DMS153 (cell line): ENCODE results near the gene COBL.

ENCODE experiments used
- DNase-seq: peaks from one replicate; lab custom pipeline; 2025; lab: John Stamatoyannopoulos, UW

COBL gene, protein sequence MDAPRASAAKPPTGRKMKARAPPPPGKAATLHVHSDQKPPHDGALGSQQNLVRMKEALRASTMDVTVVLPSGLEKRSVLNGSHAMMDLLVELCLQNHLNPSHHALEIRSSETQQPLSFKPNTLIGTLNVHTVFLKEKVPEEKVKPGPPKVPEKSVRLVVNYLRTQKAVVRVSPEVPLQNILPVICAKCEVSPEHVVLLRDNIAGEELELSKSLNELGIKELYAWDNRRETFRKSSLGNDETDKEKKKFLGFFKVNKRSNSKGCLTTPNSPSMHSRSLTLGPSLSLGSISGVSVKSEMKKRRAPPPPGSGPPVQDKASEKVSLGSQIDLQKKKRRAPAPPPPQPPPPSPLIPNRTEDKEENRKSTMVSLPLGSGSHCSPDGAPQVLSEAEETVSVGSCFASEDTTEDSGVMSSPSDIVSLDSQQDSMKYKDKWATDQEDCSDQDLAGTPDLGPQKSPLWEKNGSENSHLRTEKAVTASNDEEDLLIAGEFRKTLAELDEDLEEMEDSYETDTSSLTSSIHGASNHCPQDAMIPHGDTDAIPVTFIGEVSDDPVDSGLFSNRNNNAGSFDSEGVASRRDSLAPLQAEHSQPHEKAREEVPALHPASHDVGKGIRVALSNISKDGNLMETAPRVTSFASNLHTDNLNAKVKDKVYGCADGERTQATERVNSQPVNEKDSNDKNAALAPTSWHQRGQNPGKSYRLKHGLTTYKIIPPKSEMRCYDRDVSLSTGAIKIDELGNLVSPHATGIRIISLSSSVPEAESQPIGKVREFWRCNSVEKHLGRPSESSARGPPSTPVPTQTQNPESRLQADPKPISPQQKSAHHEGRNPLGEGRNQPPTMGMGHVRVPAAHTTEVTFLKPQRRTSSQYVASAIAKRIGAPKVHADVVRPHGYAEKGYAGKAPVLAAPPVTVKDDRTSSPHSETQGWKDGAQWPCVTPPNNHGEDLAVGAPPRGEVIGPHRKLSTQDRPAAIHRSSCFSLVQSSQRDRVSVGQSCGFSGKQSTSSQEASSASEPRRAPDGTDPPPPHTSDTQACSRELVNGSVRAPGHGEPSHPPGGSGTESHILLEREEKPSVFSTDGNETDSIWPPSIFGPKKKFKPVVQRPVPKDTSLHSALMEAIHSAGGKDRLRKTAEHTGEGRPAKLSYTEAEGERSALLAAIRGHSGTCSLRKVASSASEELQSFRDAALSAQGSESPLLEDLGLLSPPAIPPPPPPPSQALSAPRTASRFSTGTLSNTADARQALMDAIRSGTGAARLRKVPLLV

DNA sequence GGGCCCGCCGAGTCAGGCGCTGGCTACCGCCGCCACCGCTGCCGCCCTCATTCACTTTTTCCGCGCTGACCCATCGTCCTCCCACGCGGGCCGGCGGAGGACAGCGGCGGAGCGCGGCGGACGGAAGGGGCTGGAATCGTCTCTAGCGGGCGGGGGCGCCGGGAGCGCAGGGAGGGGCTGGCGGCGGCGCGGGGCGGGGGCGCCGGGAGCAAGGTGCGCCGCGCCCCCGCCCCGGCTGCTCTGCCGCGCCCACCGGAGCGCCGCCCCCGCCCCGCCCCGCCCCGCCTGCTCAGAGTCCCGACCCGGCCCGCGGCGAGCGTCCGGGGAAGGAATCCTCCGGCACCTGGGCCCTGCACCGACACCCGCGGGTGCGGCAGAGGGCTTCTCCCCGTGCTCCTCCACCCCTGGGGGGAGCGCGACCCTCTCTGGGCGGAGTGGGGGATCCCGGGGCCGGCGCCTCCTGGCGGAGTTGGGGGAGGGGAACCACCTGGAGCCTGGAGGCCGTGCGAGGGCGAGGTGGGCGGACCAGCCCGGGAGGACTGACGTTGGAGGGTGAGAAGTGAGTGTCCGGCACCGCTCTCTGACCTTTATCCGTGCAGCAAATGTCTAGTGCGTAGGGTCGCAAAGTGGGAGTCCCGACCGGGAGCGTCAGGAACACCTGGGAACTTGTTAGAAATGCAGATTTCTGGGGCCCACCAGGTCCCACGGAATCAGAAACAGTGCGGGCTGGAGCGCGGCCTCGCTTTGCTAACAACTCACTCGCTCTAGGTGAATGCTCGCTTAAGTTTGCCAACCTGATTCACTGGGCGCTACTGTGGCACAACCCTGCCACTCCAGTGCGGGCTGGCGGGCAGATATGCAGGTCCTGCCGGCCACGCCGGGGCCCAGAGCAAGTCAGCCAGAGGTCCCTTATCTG, at the start of gene COBL:
Gene COBL (minus strand): TSS at position 144 of the 916 bp plus-strand sequence. CDS start 176 bp downstream, outside the sequence.
- peak; percentile 36 for DNase-seq

DNA sequence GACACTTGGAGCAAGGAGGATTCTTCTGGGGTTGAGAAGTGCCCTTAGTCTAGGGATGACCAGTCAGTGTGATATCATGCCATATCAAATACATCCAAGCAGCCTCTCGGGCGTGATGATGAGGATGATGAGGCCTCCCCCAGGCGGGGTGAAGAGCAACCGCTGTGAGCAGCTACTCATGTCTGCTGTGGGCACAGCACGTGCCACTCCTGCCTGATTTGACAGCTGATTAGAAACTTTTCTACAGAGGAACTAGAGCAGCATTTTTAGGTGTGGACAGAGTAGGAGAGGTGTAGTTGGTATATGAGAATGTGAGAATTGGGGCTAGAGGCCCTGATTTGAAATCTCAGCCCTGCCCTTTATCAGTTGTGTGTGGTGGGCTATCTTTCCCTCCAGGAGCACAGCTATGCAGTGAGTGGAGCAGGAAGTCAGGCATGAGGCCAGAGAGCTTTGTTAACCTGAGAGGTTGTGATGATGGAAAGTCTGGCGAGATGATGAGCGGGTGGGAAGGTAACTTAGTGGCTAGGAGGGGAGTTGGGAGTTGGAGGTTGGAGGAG, 49.6 kb upstream of the COBL start:
- DNase-seq, result no peak

DNA sequence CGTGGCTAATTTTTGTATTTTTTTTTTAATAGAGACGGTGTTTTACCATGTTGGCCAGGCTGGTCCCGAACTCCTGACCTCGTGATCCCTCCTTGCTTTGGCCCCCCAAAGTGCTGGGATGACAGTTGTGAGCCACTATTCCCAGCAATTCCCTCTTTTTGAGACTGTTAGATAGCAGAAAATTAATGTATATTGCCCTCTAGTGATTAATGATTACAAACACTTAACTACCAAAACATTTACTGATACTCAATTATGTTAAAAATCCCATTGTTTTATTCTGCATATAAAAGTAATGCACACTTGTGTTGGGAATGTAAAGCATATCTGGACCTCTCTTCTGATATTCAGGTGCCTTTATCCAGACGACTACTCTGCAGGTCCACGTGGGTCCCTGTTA, 41.2 kb upstream of the COBL start:
- no peak for DNase-seq

DNA sequence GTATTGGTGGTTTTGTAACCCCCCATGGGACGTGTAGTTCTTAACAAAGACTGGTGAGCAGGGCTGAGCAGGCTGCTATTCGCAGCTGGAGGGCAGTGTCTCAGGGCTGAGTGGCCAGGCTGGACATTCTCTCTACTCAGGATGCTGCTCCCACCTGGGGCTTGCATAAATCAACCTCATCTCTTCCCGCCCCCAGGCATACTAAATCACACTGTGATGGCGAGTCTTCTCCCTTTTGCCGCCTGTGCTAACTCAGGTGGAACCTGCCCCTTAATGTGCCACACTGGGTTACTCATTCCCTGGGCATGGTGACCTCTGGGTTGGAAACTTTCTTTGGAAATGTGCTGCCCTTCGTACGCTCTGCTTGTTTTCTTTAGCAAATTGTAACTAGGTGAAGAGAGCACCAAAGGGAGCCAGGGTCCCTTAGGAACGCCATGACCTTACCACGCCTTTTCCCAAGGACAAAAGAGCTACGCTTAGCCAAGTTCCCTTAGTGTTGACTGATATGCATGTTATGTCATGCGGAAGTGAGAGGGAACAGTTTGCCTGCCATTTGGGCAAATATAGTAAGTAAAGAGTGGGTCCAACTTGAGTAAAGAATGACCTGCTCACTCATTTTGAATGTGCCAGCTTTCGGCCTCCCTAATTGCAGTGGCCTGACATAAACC, 40.4 kb upstream of the COBL start:
- no peak for DNase-seq

DNA sequence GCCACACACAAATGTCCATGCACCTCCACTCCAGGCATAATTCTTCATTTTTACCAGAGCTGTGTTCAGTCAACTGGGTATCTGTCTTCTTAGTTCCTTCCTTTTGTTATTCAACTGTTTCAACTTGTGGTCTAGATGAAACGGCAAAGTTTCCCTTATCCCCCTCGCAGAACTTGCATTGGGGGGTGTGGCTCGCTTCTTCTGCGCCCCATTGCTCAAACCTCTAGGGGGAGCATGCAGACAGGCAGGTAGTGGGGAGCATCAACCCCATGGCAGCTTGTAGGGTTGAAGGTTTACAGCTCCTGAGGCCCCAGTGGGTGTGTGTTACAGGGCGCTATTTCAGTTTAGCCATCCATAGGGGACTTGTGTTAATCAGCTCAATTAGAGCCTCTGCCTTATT, 38.3 kb upstream of the COBL start:
- DNase-seq, result no peak

DNA sequence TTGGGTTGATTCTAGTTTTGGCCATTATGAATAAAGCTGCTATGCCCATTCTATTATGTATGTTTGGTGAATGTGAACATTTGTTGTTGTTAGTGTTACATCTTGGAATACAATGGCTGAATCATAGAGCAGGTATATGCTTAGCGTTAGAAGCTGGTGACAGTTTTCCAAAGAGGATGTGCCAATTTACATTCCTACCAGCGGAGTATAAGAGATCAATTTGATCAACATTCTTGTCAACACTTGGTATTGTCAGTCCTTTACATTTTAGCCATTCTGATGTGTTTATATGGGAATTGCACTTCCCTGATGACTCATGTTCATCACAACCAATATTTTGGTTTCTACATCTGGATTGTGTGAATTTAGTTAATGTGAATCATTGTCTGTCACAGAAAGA, 37.8 kb upstream of the COBL start:
- DNase-seq, result no peak

DNA sequence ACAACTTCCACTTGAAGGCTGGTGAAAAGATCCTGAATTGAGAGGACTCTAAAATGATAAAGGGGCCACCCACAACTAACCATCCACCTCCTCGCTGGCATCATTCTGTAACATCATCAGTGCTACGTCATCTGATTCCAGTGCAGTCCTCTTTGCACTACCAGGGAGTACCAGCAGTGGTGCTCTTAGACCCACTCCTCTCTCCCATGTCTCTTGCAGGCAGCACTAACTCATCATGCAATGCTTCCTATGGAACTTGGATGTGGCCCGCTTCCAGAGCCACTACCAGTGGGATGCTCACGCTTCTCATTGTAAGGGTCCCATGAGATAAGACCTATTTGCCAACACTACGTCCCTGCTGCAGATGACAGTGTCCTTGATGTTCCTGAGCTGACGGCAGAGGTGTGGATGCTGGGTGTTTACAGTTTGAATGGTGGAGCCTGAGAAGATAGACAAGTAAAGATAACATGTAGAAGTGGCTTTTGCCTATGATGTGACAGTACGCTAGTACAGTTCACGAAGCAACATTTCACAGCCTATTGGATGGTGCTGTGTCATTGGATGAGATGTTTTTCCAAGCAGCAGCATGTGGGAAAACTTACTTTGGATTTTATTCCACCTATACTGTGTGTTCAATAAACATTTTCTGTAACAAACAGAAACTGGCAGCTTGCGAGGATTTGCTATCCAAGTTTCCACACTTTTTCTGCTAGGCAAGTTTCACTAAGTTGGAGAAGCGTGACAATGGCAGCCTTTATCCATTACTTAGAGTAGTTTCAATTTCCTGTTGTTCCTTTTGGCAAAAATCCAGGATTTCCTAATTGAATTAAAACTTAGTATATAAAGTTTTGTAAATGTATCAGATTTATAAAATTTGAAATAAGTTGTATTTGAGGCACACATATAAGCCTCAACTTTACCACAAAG, 35.8 kb upstream of the COBL start:
- DNase-seq, result no peak

DNA sequence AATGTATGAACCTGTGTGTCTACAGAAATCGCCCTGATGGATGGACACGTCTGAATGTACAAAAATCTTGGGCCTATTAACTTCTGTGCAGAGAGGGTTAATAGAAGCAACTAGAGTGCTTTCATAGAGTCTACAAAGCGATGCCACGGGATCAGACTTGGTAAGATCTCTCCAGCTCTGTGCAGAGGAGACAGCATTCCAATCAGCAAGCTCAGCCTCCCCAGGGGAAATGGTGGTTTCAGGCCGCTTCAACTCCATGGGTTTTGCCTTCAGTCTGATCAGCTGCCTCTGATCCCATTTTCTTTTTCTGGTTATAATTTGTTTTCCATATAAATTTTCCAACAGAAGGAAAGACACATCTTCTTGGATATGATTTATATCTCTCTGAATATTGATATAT, 35.1 kb upstream of the COBL start:
- no peak for DNase-seq

DNA sequence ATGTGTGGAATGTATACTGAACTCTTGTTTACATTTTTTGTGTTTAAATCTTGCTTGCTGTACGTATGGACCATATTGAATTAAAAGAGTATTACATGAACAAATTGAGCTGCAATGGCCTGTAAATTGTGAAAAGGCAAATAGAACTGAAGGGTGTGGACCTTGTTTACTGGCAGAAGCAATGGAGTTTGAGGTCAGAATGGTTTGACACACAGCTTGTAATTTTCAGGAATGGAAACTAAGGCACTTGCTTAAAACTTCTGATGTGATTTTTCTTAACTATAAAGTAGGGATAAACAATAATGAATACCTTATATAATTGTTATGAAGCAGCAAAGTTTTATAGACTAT, 33.9 kb upstream of the COBL start:
- no peak for DNase-seq

DNA sequence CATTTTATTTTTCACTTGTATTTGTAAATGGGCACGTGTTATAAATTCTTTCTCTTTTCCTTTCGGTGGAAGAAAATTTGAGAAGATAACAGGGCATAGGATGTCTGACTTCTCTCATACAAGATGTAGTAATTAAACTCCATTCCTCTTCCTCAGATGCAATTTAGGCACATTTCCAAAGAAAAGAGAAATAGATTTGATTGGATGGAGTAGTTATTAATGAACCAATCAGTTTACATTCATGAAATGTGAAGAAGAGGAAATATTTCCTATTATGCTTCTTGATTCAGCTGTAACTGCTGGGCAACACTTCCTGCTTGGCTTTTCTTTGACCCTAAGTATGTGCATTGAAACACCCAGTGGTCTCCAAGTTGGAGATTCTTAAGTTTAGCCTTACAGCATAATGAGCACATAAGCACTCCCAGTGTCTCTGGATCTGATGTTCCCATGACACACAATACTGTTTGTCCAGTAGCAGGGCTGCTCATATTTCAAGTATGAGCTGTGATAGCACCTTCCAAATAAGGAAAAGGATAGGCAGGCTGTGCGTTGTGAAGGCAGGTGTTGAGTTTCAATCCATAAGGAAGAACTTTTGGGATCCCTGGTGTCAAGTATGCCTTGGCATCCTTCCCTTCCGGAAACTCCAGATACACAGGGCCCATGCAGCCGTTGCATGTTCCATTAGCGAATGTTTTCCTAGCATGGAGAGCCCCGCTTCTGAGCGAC, 33.4 kb upstream of the COBL start:
- peak; percentile 100 for DNase-seq

DNA sequence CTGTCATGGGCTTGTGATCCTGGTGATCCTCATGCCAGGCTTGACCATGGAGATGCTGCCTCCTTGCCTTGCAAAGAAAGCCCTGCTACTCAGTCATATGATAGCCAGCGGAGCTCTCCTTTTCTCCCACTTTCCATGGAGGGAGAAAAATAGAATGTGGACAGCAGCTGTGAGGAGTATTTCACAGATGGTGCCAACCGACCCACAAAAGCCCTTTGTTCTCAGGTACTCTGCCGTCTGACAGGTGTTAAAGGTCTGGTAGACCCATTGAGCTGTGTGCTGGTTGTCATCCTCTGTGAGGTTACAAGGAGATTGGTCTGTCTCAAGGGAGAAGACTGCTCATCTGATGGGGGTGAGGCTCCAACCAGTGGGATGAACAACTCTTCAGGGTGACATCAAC, 29.5 kb upstream of the COBL start:
- DNase-seq, result peak; percentile 83

DNA sequence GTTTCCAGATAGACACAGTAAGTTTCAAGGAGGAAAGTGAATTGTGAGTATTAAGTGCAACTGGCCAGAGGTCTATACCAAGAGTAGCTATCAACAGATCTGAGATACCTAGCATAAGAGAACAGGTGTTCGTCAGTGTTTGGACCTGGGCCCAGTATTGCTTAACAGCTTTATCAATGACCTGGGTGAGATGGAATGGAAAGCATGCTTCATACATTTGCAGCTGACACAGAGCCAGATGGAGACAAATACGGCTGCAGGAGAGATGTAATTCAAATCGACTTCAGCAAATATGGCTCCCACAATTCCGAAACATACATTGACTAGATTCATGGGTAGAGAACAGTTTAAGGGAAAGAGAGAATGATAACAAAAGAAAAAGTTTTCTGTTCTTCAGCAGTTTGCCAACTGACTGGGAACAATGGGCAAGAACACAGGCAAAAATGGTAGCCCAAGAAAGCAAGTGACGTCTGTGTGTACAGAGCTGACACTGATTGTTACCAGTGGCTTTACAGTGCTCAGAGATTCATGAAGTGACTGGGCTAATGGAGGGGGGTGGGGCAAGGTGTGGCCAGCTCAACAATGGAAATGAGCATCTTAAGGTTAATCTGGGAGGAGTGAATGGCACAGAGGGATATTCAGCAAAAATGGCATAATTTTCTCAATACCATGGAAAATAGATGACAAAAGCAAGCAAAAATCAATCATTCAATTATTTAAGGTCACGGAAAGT, 28.0 kb upstream of the COBL start:
- DNase-seq, result peak; percentile 95

DNA sequence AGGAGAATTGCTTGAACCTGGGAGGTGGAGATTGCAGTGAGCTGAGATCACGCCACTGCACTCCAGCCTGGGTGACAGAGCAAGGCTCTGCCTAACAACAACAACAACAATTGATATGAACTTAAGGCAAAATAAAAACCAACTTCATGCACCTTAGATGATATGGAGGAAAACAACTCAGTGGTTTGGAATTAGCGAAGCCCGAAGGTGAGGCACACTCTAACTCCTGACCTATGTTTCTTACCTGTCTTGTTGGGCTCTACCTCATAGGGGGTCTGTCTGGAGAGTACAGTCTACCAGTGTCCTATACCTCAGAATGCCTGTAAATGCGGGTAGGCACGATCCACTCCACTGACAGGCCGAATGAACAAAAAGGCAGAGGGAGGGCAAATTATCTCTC, 24.3 kb upstream of the COBL start:
- no peak for DNase-seq

DNA sequence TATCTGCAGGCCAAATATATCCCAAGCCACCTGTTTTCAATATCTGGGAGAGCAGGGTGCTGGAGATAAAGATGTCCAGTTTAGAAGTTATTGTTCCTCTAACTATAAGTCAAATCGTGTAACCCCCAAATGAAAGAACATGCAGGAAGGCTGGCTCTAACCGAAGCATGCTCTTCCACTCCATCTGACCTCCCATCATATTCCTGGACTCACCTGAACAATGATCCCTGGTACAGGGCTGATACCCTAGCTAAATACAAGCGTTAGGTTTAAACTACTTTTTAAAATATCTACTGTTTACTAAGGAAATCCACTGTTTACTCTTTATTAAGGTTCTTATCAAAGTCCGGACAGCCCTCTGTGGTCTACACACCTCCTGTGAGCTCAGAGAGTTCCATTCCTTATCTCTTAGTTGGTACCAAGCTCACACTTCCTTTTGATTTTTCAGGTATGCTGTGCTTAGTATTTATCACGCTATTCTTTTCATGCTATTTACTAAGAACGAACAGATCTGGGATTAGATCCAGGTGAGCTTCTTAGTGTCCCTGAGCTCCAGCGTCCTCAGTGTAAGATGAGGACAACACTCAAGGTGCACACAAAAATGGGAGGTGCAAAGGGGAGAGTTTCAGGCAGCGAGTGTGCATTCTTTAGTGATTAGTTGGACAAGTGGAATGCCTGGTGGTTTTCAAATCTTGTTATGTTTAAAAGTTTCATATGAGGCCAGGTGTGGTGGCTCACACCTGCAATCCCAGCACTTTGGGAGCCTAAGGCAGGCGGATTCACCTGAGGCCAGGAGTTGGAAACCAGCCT, 23.6 kb upstream of the COBL start:
- DNase-seq, result no peak

DNA sequence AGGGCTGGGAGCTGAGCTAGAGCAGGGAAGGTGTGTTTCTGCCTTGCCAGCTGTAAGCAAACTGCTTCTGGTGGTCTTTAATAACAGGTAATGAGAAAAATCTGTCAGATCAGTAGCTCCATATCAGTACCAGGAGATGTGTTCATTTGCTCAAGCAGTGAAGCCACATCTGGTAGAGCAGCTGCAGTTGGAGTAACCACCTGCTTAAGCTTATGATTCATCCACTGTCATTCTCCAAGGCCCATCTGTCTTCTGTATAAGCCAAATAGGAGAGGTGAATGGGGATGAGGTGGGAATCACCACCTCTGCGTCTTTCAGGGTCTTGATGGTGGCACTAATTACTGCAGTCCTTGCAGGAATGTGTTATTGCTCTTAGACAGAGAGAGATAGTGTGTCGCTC, 18.4 kb upstream of the COBL start:
- no peak for DNase-seq

DNA sequence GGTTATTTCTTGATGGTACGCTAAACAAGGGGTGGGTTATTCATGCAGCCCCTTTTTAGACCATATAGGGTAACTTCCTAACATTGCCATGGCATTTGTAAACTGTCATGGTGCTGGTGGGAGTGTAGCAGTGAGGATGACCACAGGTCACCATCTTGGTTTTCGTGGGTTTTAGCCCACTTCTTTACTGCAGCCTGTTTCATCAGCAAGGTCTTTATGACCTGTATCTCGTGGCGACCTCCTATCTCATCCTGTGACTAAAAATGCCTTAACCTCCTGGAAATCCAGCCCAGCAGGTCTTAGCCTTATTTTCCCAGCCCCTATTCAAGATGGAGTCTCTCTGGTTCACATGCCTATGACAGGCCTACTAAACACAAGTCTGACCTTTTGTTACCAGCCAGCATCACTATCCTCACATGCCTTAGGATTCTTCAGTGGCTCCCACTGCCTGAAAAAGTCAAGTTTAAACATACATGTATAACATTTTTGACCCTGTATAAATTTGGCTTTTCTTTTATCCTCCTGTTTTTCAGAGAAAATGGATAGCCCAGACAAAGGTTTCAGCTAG, 13.2 kb upstream of the COBL start:
- DNase-seq, result no peak

DNA sequence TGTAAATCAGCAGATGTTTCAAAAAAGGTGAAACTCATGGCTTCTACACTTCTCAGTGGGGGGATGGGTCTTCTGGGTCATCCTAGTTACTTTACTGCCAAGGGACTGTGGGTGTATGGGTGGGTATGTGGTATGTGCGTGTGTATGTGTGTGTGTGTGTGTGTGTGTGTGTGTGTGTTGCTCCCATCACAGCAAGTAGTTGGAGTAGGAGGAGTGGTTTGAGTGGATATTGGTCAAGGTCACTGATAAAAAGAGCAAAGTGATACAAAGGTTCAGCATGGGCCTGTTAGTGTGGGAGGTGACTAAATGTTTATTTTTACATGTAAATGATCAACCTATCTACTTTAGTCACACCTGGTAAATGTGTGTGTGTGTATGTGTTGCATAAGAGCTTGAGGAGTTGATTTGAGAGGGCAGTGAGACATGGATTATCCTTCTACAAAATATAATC, 11.8 kb upstream of the COBL start:
- DNase-seq, result no peak
